Activated CD4-positive, alpha-beta T cell treated with anti-CD3 and anti-CD28 coated beads for 1 hour (primary cell): ENCODE results near the gene CANX.

Experiments used
- DNase-seq: peaks from one replicate; pipeline ENCODE4 v3.0.0-alpha.2; 2020

The CANX gene

DNA sequence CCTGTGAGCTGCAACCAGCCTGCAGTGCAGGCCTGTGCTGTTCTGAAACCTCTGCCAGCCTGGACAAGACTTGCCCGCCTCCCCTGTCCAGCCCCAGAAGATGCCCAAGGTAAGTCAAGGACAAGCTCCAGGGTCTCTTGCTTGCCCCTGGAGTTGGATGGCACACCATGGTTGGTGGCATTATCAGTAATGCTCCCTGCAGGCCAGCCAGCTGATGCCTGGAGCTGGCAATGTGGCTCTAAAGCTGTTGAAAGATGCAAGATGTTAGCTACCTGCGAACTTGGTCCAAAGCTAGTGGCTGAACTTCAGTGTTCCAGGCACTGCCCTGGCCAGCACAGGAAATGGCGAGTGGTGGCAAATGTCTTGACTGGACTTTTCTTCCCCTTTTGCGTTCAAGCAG, 81.1 kb downstream of the CANX start:
- DNase-seq = no peak

DNA sequence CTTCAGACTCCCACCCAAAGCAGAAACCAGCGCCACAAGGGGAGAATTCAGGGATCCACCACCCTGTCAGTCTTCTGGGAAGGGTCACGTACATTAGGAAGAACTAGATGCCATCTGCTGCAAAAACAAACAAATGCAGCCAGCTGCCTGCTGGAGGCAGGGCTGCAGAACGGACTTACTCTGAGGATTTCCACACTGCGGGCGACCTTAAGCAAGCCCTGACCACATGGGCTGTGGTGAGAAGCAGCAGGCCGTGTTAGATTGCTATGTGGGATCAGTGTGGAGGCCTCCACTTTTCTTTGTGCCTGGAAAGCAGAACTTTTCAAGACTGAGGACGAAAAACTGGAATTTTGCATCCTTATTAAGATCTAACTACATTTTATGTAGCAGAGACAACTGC, 81.6 kb downstream of the CANX start:
- no peak for DNase-seq
